ENCODE results near the gene GOLGA5.
"Not testable (repeated sequence)": the region's sequence is repeated elsewhere in the genome, so short reads cannot be mapped to it uniquely, and the experiment has no call there.

Gene GOLGA5

GRCh38 chr14:92793709-92794546 lies at the start of gene GOLGA5:
Gene GOLGA5 (plus strand): TSS chr14:92794305. CDS start chr14:92797438, 3,133 bp downstream.
- DNase-seq: peak; percentile 78

- no peak for DNase-seq
Observed at GRCh38 chr14:92747701-92748258, 46.3 kb upstream of the GOLGA5 start.

- DNase-seq: no peak
Observed at GRCh38 chr14:92748259-92749016, 45.7 kb upstream of the GOLGA5 start, which contains the start of gene LGMN. Gene LGMN (minus strand): TSS chr14:92748627. CDS start chr14:92732786, 15,841 bp downstream.

- not testable (repeated sequence) for DNase-seq
Observed at GRCh38 chr14:92750222-92750728, 43.8 kb upstream of the GOLGA5 start.

- DNase-seq: no peak
Observed at GRCh38 chr14:92750994-92751400, 43.1 kb upstream of the GOLGA5 start.

GRCh38 chr14:92751819-92752218 lies 42.3 kb upstream of the GOLGA5 start:
- no peak for DNase-seq

GRCh38 chr14:92753250-92753649 lies 40.9 kb upstream of the GOLGA5 start:
- DNase-seq: no peak

GRCh38 chr14:92754966-92755365 lies 39.1 kb upstream of the GOLGA5 start:
- no peak for DNase-seq

- DNase-seq: no peak
Observed at GRCh38 chr14:92755495-92755894, 38.6 kb upstream of the GOLGA5 start.

GRCh38 chr14:92756446-92756845 lies 37.7 kb upstream of the GOLGA5 start:
- no peak for DNase-seq

GRCh38 chr14:92759300-92759678 lies 34.8 kb upstream of the GOLGA5 start:
- no peak for DNase-seq

- DNase-seq: no peak
Observed at GRCh38 chr14:92759679-92760523, 34.2 kb upstream of the GOLGA5 start.

- DNase-seq: no peak
Observed at GRCh38 chr14:92760524-92760805, 33.6 kb upstream of the GOLGA5 start.

- not testable (repeated sequence) for DNase-seq
Observed at GRCh38 chr14:92763666-92764631, 30.2 kb upstream of the GOLGA5 start.

GRCh38 chr14:92768236-92768635 lies 25.9 kb upstream of the GOLGA5 start:
- DNase-seq: not testable (repeated sequence)

GRCh38 chr14:92768795-92769194 lies 25.3 kb upstream of the GOLGA5 start:
- DNase-seq: no peak

- DNase-seq: no peak
Observed at GRCh38 chr14:92770484-92770883, 23.6 kb upstream of the GOLGA5 start.

GRCh38 chr14:92774572-92774971 lies 19.5 kb upstream of the GOLGA5 start:
- no peak for DNase-seq

GRCh38 chr14:92775292-92775691 lies 18.8 kb upstream of the GOLGA5 start:
- DNase-seq: not testable (repeated sequence)

GRCh38 chr14:92778868-92779565 lies 15.1 kb upstream of the GOLGA5 start:
- DNase-seq: not testable (repeated sequence)
